NCI-H69 (cell line): Measurements from ENCODE around the gene LGALSL.

Experiments used
- DNase-seq: peaks from one replicate; lab custom pipeline; 2025; lab: John Stamatoyannopoulos, UW

Gene LGALSL

DNA sequence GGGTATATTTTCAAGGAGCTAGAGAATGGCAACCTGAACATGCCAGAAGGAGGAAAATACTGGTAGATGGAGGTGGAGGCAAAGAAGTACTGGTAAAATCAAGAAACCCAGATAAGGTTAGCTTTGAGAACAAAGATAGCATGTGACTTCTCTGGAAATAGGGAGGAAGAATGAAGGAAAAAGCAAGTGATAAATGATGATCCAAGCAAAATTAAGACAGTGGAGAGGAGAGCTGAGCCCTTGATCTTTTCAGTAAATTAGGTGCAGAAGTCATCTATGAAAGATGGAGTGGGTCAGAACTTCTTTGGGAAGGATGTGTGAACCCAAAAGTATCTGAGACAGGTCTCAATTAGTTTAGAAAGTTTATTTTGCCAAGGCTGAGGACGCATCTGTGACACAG, 44.5 kb downstream of the LGALSL start:
- no peak for DNase-seq

DNA sequence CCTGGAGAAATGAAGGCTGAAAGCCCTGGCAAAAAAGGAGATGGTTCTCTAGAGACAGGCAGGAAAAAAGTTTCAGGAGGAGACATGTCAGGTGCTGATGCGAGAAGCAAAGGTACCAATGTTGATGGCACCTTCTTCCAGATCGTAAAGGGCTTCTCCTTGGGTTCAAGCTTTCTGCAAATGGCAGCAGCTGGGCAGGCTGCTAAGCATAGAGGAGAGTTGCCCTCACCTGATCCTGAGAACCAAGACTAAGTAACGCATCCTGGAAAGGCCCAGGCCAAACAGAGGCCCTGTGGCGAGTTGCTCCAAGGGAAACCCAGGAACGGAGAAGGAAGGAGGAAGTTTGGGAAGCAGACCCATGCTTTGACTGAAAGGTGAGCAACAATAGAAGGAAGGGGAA, 46.6 kb downstream of the LGALSL start:
- no peak for DNase-seq

DNA sequence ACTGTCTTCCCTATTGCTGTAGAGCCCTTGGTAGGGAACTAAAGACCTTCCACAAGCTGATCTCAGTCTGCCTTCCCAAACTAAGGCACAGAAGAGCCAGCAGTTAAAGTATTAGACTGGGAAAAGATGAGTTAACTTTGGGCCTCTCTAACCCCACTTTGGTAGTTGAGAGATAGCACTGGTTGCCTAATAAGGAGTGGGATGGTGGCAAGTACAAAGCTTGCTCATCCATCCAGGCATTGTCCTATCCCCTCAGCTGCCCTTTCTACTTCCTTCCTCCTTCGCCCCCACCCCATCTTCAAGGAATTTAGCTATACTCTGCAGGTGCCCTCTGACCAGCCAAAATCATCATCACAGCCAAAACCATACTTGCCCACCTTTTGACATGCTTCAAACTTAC, 48.0 kb downstream of the LGALSL start:
- no peak for DNase-seq

DNA sequence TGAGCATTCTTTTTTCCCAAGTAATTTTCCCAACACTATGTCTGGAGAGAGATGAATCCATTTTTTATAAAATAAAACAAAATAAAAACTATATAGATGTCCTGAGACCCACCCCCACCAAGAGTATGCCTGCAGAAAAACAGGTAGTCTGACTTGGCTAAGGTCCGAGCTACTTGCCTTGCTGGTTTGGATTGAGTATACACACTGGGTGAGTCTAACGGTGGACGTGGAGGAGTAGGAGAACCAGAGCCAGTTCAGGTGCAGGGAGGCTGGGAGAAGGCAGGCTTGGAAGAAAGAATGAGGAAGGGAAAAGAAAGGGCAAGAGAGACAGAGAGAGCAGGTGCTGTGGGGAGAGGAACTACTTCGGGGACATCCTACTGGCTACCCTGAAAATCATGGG, 48.9 kb downstream of the LGALSL start:
- no peak for DNase-seq

DNA sequence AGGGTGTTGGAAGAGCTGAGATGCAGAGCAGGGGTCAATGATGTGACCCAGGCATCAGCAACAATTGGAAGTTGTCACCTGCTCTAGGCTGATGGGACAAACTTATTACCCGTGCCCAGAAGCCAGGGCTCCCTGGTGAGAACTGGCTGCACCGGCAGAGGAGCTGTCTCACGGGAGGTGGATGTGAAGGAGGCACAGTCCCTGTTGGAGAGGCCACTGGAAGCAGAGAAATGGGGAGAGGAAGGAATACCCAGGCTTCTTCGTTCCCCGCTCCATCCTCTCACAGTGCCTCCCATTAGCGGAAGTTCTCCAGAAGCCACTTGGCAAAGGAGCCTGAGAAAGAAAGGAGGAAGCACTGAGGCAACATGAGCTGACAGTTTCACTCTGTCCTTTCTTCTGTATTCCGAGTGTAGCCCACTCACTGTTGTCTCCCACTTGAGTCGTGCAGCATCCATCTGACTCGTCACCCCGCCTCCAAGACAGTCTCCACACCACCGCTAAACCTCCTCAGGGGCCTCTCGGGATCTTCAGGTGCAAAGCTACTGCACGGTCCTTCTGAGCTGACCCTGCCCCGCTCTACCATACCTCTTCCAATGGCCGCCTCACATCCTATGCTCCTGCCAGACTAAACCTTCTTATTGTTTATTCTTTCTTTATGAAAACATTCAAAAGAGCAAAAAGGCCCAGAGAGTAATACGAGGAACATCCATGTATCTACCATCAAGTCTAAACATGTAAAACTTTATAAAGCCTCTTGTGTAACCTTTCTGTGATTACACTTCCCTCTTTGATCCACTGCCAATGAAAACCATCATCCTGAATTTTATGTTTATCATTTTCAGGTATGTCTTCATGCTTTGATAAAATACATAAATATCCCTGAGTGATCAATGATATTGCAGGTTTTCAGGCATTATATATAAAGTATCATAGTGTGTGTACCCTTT, 51.1 kb downstream of the LGALSL start:
- no peak for DNase-seq

DNA sequence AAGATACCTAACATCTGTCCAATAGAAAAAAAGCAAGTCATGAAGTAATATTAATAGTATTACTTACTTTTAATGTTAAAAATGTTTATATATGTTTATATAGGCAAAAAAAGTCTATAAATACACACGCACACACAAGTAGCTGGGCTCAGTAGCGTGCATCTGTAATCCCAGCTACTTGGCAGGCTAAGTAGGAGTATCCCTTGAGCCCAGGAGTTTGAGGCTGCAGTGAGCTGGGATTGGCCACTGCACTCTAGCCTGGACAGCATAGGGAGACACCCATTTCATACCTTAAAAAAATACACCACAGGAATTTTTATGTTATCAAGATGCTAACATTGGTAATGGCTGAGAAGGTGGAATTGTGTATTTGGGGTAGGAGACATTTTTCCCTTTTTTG, 52.7 kb downstream of the LGALSL start:
- no peak for DNase-seq
